ENCODE data around the gene NMS.

- TF ChIP-seq CTCF (IDR thresholded peaks at IDR 0.05) (no peak), KAT7 (CRISPR knock-in tag; IDR thresholded peaks at IDR 0.05; ENCODE audit: borderline replicate concordance) (no peak), NFE2L1 (CRISPR knock-in tag; IDR thresholded peaks at IDR 0.05) (no peak), ZBTB21 (CRISPR knock-in tag; IDR thresholded peaks at IDR 0.05; ENCODE audit: borderline replicate concordance) (no peak), RELA (CRISPR knock-in tag; IDR thresholded peaks at IDR 0.05; ENCODE audit: borderline replicate concordance) (no peak), NFATC4 (CRISPR knock-in tag; IDR thresholded peaks at IDR 0.05) (no peak), ATF6 (CRISPR knock-in tag; IDR thresholded peaks at IDR 0.05) (no peak)
- TF ChIP-seq, protein P1, sequence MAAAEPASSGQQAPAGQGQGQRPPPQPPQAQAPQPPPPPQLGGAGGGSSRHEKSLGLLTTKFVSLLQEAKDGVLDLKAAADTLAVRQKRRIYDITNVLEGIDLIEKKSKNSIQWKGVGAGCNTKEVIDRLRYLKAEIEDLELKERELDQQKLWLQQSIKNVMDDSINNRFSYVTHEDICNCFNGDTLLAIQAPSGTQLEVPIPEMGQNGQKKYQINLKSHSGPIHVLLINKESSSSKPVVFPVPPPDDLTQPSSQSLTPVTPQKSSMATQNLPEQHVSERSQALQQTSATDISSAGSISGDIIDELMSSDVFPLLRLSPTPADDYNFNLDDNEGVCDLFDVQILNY (CRISPR knock-in tag; IDR thresholded peaks at IDR 0.05): no peak
Observed at GRCh38 chr2:100529176-100529575, 58.9 kb downstream of the NMS start.

All from WTC11 (cell line).